HG03432 (cell line): ENCODE data around the gene BORCS5.
"Not testable (repeated sequence)": the region's sequence is repeated elsewhere in the genome, so short reads cannot be mapped to it uniquely, and the experiment has no call there.

ENCODE experiments used
- ATAC-seq: cut with Tn5 transposase; IDR thresholded peaks from one replicate; pipeline ENCODE4 v1.9.1; 2021; ENCODE audit warnings: mild to moderate bottlenecking, moderate library complexity; ENCODE audit not compliant: unreplicated experiment

BORCS5 gene

GRCh38 chr12:12482959-12483358 lies 126.1 kb downstream of the BORCS5 start:
- peak; percentile 61 for ATAC-seq

GRCh38 chr12:12483438-12483837 lies 126.6 kb downstream of the BORCS5 start:
- no peak for ATAC-seq

GRCh38 chr12:12486661-12487240 lies 129.9 kb downstream of the BORCS5 start:
- ATAC-seq, result peak; percentile 86

GRCh38 chr12:12487490-12487889 lies 130.6 kb downstream of the BORCS5 start:
- ATAC-seq, result no peak

- no peak for ATAC-seq
Measured at GRCh38 chr12:12488296-12488695, 131.4 kb downstream of the BORCS5 start.

- no peak for ATAC-seq
Measured at GRCh38 chr12:12488823-12489550, 132.1 kb downstream of the BORCS5 start.

GRCh38 chr12:12491606-12492005 lies 134.7 kb downstream of the BORCS5 start:
- ATAC-seq, result no peak

GRCh38 chr12:12492547-12492946 lies 135.7 kb downstream of the BORCS5 start:
- ATAC-seq, result no peak

- ATAC-seq, result no peak
Measured at GRCh38 chr12:12495536-12495935, 138.7 kb downstream of the BORCS5 start.

- no peak for ATAC-seq
Measured at GRCh38 chr12:12498210-12498609, 141.3 kb downstream of the BORCS5 start.

- ATAC-seq, result no peak
Measured at GRCh38 chr12:12499909-12500604, 143.2 kb downstream of the BORCS5 start.

GRCh38 chr12:12501121-12501520 lies 144.2 kb downstream of the BORCS5 start:
- ATAC-seq, result no peak

GRCh38 chr12:12502130-12502814 lies 145.4 kb downstream of the BORCS5 start:
- ATAC-seq, result not testable (repeated sequence)

GRCh38 chr12:12502815-12503151 lies 145.9 kb downstream of the BORCS5 start:
- ATAC-seq, result no peak

- ATAC-seq, result no peak
Measured at GRCh38 chr12:12503384-12504078, 146.7 kb downstream of the BORCS5 start.

- peak; percentile 86 for ATAC-seq
Measured at GRCh38 chr12:12505544-12506495, 148.9 kb downstream of the BORCS5 start.

GRCh38 chr12:12506496-12506890 lies 149.6 kb downstream of the BORCS5 start:
- ATAC-seq, result no peak

- ATAC-seq, result no peak
Measured at GRCh38 chr12:12507121-12507520, 150.2 kb downstream of the BORCS5 start.

GRCh38 chr12:12508612-12509011 lies 151.7 kb downstream of the BORCS5 start:
- no peak for ATAC-seq

- ATAC-seq, result no peak
Measured at GRCh38 chr12:12510141-12510540, 153.3 kb downstream of the BORCS5 start.
